DMS79 treated with DMSO at 0.1 percent for 48 hours (cell line): Measurements from ENCODE around the gene TENM4.

Source experiments
- DNase-seq: peaks from one replicate; lab custom pipeline; 2025; lab: John Stamatoyannopoulos, UW

The TENM4 gene

DNA sequence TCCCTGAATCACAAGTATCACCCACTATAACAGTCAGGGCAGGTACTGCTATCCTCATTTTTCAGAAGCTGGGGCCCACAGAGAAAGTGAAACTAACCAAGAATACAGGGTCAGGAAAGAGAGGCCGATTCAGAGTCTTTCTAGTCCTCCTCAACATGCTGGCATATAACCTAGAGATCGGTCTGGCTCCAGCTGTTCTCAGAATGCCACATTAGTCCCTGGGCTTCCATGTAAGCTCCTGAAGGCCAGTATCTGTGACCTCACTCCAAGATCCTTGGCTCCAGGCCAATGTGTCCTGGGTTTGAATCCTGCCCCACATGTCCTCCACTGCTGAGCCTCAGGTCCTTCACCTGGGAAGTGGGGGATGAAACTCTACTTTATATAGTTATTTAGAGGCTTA lies 50.4 kb downstream of the TENM4 start:
- DNase-seq: no peak

DNA sequence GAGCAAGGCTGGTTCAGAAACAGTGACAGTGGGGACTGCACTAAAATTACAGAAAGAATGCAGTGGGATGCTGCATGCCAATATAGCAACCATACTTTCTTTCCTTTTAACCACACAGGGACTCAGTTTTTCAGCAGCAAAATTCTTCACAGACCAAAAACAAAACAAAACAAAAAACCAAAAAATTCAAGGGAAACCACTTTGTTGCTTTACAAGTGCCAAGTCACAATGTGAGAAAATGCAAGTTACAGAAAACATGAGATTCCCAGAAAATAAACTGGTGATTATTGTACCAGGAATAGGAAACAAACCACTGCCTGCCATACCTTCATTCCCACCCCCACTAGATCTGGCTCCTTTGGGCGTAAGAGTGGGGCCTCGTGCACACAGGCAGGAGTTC lies 52.6 kb downstream of the TENM4 start:
- DNase-seq: no peak

DNA sequence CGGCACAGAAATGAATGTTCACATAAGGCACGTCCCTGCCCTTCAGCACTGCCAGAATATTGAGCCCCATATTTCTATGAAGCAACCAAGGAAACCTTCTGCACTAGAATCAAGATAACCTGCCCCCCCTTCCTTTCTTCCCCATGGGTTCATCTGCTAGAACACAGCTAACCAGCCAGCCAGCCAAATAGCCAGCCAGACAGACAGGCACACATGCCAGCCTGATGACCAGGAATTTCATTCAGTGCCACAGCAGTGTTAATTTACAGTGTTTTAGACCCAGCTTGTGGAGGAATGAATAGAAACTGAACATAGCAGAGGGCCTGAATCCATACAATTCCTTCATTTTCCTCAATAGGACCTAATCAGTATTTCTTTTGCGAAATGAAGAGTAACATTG lies 57.0 kb downstream of the TENM4 start:
- no peak for DNase-seq

DNA sequence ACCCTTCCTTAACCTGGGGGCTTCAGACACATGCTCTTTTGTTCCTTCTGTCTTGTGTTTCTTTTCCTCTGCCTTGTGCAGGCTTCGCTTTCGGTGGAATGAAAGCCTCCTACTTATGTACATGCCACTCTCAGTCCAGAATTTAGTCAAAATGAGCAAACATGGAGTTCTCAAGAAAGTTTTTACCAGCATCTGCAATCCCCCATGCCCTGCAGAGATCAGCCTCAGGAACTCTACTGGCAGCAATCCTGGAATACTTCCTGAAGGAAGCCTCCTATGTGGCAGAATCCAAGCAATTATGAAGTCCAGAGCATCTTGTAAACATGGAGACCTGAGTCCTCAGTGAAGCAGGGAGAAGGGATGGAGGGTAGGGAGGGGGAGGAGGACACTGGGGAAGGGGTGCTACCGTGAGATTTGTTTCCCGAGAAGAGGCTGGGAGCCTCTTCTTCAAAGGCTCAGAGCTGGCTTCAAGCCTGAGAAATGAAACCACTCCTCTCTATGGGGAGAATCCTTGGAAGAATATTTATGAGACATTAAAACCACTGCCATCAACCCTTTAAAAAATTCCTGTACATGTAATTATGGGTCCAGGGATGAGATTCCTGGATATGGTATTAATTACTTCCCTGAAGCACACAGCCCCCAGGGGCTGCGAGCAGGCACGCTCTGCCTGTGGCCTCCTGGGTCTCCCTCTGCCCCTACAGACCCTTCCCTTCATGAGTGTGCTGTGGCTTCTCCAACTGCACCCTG lies 58.4 kb downstream of the TENM4 start:
- no peak for DNase-seq

DNA sequence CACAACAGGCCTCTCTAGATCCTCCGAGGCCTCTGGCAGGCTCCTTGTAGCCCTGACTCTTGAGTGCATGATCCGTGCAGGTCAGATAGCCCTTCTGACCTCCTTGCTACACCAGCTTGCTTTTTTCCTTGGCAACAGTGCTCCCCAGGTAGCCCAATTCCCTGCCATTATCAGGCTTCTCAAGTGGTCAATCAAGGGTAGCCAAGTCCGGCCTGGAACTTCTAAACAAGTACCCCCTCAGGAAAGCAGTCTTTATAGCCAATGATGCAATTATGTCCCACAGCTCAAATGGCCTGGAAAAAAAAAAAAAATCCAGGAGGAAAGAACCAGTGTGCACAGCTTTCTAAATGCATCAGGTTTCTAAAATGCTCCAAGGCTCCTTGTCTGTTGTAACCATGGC lies 59.8 kb downstream of the TENM4 start:
- peak; percentile 85 for DNase-seq

DNA sequence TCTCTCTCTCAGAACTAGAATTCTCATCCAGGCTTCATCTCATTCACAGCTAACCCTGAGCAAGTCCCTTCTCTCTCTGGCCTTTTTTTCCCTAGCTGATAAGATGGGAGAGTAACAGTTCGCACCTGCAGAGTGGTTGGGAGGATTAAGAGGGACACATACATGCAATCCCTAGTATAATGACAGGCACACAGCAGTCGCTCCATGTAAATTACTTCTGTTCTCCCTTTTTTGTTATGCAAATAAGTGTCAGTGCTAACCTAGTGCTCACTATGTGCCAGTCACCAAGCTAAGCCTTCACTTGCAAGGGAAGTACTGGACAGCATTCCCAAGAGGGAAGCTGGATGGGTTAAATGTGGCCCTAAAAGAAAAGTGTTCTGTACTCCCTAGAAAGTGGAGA lies 63.4 kb downstream of the TENM4 start:
- DNase-seq: no peak

DNA sequence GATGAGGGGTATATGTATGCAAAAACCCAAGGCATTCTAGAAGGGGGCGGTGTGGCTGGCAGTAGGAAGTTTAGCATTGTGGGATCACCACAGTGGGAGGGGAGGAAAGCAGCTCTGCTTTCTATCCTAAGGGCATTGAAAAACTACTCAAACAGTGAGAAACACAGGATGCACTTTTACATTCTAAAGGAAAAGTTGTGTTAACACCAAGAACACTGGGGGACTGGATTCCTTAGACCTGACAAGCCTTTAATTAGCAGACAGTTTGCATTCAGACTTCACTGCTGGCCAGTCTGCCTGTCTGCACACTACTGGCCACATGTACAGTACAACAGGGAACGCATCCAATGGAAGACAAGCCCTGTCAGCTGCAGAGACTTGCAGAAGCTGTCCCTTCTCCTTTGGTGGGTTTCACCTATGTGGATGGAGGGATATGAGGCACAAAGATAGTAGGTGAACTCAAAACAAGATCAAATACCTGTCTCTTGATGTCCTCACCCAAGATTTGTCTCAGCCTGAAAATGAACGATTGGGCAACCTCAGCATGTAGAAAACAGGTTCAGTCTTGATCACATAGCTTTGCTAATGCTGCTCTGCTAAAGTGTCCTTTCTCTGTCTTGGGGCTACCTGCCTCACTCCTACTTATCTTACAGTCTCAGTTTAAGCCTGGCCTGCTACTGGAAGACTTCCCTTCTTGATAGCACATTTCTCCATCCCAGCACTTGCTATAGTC lies 64.8 kb downstream of the TENM4 start:
- no peak for DNase-seq

DNA sequence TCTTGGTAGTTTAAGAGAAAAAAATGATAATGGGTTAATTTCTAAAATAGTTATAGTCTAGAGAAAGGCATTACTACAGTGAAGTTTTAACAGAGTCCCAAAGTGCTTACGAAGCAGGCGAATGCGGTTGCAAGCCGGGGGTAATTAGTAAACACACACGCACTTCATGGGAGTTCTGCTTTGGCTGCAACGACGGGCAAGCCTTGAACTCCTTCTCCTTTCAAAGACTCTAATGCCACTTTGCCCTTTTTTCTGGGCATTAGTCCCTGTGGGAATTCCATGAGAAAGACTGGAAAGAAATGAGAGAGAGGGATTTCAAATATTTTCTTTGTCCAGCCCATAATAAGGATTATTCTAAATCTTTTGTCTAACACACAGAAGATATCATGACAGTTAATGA lies 66.1 kb downstream of the TENM4 start:
- DNase-seq: no peak

DNA sequence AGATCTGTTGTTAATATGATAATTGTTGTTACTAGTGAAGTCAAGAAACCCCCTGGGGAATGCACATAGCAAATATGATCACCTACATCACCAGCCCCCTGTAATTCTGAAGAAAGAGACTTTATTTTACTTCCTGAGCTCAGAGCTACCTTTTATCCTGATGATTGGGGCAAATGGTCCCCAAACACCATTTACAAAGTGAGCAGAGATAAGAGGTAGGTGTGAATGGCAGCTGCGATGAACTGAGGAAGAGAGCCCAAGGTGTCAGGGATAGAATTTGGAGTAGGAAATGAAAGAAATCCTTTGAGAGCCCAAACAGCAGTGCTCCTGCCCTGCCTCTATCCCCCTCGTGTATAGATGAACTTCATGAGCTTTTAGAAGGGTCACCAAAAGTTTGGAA lies 69.1 kb downstream of the TENM4 start:
- no peak for DNase-seq

DNA sequence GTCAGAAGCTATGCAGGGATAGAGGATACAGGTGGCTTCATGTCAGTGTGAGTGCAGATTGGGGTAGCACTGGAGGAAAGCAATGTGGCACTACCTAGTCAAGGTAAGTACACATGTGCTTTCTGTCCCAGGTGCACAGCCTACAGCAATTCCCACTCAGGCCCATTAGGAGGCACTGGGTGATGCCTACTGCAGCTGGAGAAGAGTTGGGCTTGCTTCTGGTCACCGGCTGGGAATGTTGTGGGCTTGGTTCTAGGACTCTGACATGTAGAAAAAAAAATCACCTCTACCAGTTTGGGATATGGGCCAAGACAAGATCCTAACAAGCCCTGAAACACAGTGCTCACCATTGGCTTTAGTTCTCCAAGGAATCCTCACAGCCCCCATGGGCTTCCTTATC lies 69.7 kb downstream of the TENM4 start:
- no peak for DNase-seq

DNA sequence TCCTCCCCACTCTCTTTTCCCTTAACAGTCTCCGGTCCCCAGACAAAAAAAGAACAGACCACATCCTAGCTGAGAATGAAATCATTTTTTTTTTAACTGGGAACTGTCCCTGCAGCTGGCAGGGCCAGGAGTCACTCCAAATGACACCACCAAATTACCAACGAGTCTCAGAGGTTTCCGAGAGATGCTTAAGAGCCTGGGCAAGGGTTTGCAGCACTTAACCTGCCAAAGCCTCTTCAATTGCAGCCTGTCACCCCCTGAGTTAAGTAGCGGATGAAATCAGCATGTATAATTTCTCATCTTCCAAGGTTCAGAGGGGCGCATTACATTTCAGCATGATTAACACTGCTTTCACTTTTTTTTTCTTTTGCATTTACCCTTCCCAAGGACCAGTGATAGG lies 71.8 kb downstream of the TENM4 start:
- DNase-seq: peak; percentile 41

DNA sequence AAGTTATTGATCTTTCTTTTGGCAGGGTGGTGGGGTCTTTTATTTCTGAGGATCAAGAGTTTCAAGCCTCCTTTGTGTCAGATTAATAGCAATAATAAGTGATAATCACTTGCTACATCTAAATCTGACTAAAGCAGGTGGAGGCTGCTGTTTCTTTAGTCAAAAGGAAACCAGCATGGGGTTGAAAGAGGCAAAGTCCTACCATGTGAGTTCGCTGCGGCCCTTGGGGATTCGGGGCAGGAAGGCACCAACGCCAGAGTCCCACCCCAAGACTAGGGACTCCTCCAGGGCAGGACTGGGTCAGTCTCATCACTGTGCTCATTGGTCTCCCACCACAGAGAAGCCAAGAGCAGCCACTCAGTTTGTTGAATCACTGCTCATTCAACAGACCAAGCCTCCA lies 73.0 kb downstream of the TENM4 start:
- no peak for DNase-seq

DNA sequence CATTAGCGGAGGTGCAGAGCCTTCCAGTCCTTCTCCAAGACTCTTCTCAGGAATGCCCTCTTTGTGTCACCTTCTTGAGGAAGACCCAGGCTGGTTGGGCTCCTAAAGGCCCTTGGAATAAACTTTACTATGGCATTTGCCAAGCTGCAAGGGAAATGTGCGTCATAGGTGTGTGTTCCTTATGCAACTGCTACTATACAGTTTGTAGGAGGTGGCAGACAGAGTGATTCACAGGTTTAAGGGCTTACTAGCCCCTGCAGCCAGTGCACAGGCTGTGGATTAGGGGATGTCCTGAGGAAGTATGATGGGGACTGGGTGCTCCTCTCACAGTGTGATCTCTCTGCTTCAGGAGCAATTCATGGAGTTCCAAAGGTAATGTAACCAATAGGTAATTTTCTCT lies 74.6 kb downstream of the TENM4 start:
- DNase-seq: no peak

DNA sequence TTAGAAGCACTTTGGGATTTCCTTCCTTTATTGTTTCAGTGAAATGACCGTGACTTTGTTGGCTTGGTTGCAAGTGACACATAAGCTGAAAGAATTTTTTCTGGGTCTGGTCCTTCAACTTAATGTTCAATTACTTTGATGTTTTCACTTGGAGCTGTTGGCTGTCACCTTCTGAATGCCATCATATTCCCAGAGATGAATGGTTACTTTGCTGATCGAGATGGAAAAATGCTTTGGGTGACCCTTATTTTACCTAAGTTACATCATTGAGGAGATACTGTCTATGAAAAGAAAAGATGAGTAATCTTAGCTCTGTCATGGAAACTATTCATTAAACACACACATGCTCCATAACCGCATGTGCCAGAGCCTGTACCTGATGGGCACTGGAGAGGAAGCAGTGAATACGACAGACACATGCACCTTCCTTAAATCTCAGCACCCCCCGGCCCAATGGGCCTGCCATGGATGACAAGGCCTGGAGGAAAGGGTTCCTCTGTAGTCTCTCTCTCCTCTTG lies 76.9 kb downstream of the TENM4 start:
- DNase-seq: no peak

DNA sequence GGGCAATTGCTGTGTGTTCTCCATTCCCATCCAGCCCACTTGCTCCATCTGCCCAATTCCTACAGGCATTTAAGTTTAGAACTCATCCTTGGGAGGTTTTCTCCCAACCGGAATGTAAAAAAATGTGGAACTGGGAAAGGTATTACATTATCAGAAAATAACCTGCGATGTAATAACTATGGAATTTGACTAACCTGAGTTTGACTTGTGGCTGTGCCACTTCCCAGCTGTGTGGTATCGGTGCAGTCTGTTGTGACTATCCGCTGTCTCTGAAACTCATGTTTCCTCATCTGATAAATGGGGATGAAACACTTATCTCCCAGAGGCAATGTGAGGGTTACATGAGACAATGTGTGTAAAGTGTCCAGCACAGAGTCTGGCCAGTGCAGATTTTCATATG lies 77.6 kb downstream of the TENM4 start:
- DNase-seq: no peak

DNA sequence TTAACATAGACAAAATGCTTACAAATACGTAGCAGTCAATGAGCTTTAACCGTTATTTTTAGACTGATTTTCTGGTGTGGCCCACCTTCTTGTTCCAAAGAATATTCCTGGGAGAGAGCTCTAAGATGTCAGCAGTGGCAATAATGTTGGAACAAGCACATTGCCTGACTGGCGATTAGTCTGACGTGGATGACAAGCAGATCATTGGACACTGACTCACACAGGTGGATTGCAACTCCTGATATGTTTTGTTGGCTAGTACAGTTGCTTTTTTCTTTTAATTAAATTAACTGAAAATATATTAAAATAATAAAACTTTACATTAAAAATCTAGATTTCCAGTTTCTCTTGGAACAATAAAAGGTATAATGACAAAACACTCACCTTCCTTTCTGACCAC lies 78.0 kb downstream of the TENM4 start:
- DNase-seq: no peak

DNA sequence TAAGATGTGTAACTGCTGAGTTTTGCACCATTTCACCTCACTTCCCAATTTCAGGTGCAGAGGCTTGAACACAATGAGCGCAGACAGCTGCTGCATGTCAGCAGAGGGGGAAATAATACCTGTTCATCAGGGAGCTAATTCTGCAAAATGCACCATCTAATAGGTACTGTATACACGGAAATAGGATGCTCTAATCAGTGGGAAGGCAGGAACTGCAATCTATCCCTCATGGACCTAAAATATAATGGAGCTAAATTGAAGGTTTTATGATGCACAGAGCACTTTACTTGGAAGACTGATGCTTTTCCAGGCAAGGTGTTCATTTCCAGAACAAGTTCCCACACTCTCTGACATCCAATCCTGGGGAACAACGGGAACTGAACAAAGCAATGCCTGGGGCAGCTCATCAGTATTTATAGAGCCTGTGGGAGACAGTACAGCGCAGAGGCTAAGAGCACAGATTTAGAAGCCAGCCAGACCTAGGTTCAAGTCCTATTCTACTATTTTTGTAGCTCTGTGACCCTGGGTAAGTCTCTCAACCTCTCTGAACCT lies 78.5 kb downstream of the TENM4 start:
- no peak for DNase-seq

DNA sequence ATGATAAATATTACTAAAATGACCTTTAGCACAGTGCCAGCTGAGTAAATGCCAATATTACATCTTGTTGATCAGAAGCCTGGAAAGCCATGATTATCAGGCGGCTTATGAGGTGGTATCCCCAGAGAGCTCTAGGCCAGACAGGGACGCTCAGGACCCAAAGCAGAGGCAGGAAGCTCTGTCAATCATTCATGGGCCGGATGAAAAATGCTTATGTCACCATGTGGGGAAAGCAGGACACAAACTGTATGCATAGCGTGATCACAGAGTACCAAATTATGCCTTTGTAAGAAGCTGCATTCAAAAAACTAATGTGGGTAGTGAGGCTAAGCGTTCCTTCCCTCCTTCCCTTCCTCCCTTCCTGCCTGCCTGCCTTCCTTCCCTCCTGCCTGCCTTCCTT lies 82.6 kb downstream of the TENM4 start:
- DNase-seq: no peak

DNA sequence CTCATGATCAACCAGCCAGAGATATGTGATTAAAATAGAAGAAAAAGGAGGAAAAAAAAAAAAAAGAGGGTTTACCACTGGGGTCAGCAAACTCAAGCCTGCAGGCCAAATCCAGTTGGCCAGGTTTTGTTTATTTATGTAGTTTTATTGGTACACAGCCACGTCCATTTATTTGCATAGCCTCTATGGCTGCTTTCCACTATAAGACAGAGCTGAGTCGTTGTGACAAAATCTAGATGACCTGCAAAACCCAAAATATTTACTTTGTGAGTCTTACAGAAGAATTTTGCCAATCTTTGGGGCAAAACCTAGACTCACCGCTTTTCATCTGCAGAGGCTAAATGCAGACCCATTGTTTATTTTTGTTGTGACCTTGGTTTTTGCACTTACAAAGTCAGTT lies 87.1 kb downstream of the TENM4 start:
- DNase-seq: no peak

DNA sequence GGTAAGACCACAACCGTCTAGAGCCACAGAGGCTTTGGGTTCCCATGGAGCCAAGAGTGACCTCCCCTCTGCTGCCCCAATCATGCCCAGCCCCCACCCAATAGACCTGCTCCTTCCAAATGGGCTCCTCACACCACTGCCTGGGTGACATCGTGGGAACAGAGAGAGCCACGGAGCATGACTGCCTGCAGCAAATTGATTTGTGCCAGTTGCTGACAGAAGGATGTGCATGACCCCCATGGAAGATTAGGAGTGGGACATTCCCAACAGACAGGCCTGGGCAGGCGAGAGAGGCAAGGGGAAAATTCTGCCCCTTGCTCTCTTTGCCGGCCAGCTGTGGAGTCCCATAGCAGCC lies 88.5 kb downstream of the TENM4 start:
- DNase-seq: no peak

DNA sequence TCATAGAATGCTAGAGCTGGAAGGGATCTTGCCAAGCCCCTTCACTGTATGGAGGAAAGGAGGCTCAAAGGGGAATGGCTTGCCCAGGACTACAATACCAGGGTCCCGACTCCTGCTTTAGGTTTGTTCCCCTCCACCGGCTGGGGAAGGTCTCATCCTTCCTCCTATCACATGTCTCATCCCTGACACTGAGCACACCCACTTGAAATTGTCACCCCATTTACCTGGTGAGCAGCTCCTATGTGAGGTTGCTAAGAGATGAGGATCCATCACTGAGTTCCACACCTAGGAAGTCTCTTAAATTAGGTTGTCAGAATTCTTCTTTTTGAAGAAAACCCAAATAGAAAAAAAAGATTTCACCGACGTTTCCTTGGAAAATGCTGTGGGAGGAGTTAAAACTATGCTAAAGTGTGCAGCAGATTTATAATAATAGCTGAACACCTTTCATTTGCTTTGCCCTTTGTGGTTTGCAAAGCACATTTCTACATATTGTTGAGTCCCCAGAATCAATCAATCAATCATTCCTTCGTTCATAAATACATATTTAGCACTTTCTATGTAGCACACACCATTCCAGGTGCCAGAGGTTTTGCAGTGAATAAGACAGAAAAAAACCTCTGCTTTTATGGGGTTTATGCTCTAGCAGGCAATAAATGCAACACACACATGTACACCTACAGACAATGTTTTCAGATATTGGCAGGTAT lies 91.7 kb downstream of the TENM4 start:
- DNase-seq: no peak

DNA sequence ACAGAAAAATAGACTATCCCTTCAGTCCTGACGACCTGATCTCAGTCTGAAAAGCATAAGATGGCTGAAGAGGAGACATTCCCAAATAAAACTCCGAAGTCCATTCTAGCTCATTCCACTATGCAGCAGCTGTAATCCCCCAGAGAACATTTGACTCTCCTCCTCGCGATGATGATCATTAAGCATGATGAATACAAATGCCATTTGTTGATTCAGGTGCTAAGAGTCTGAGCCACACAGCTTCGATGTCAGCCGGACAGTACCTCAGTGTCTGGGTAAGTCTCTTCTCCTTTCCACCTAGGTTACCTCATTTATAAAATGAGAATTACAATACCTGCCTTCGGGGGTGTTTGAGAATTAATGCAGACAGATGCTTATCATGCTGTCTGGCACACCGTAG lies 94.8 kb downstream of the TENM4 start:
- DNase-seq: no peak

DNA sequence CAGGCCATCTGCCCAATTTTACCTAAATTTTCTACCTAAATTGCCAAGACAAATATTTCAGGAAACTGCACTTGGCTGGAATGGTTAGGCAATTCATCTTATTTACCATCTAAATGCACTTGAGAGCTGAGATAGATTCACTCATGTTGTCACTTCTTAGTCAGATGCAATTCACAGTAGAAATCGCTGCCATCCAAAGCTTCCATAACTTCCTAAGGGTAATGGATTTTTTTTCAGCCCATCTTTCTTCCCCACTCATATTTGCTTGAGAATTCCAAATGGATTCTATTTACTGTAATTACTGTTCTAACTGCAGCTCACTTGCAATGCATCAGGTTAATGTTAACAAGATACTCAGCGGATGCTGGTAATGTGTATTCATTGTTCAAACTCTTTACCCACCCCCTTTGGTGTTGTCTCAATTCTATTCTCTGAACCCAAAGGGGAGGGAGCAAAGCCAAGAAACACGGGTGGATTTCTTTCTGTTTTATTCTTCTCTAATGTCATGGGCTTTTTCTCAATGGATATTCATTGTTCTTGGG lies 96.0 kb downstream of the TENM4 start:
- no peak for DNase-seq
